Ascending aorta (tissue), 2 donors: Measurements from ENCODE around the gene BOLA2B. TPM values are rescaled to one million over a fixed set of nuclear protein-coding genes. Genes with fewer than 3 reads are reported as not detected.

Source experiments
- DNase-seq, 2 donors: peaks; one replicate each; pipeline ENCODE4 v3.0.0-alpha.2; 2019; ENCODE audit warnings: low spot score in 2 of 2
- H3K27ac ChIP-seq, 2 donors: fragments of 200-600 bp; sonication (generic); one replicate each; pipeline ENCODE4 v1.5.1; 2016 to 2017; ENCODE audit warnings: mild to moderate bottlenecking in 1 of 2
- H3K27me3 ChIP-seq: fragments of 200-600 bp; sonication (generic); one replicate; pipeline ENCODE4 v1.5.1; 2017
- H3K36me3 ChIP-seq, 2 donors: fragments of 200-600 bp; sonication (generic); one replicate each; pipeline ENCODE4 v1.5.1; 2016
- H3K4me1 ChIP-seq, 2 donors: fragments of 200-600 bp; sonication (generic); one replicate each; pipeline ENCODE4 v1.5.1; 2016 to 2017; ENCODE audit warnings: mild to moderate bottlenecking in 1 of 2
- H3K4me3 ChIP-seq, 2 donors: fragments of 200-600 bp; sonication (generic); one replicate each; pipeline ENCODE4 v1.5.1; 2016 to 2017; ENCODE audit warnings: mild to moderate bottlenecking in 1 of 2
- H3K9me3 ChIP-seq, 2 donors: fragments of 200-600 bp; sonication (generic); one replicate each; pipeline ENCODE4 v1.5.1; 2016
- intact Hi-C: fragments of 100-400 bp; cut with DNase I; formaldehyde crosslinking; loops from one replicate; pipeline ENCODE4 v1.15.1; 2023
- total RNA-seq: library from RNA; depleted of rRNA; stranded (reverse); fragments of >200 nt; gene quantifications from one replicate; pipeline ENCODE4 v1.1.0, GENCODE V29; 2016
- TF ChIP-seq, protein P1 (sequence below), 3 experiments: fragments of 200-600 bp in 2 of 3; fragments of 450-650 bp in 1 of 3; sonication (generic) in 2 of 3; IDR thresholded peaks; one replicate each; pipeline ENCODE4 v1.5.1; 2016 to 2019; ENCODE audit warnings: antibody characterized with exemption in 3 of 3, mild to moderate bottlenecking in 1 of 3, moderate library complexity in 1 of 3

Gene BOLA2B
- total RNA-seq, 1 donor from 2014 or later, result 643 TPM

GRCh38 chr16:30147843-30148510, 45.5 kb downstream of the BOLA2B start:
- Histone ChIP-seq H3K4me1 (no peaks in the 10 kb centered on the region), H3K9me3 (peaks cover 0 to 8% of the 10 kb centered on the region in 2 donors), H3K27ac (no peak overlapping the region), H3K4me3 (no peak overlapping the region), H3K27me3 (no peaks in the 10 kb centered on the region), H3K36me3 (no peaks in the 10 kb centered on the region)
- DNase-seq, result no peak
- TF ChIP-seq, protein P1, sequence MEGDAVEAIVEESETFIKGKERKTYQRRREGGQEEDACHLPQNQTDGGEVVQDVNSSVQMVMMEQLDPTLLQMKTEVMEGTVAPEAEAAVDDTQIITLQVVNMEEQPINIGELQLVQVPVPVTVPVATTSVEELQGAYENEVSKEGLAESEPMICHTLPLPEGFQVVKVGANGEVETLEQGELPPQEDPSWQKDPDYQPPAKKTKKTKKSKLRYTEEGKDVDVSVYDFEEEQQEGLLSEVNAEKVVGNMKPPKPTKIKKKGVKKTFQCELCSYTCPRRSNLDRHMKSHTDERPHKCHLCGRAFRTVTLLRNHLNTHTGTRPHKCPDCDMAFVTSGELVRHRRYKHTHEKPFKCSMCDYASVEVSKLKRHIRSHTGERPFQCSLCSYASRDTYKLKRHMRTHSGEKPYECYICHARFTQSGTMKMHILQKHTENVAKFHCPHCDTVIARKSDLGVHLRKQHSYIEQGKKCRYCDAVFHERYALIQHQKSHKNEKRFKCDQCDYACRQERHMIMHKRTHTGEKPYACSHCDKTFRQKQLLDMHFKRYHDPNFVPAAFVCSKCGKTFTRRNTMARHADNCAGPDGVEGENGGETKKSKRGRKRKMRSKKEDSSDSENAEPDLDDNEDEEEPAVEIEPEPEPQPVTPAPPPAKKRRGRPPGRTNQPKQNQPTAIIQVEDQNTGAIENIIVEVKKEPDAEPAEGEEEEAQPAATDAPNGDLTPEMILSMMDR (IDR thresholded peaks at IDR 0.05), result no peak
- intact Hi-C loops, result no loop called here

- TF ChIP-seq, protein P1 (IDR thresholded peaks at IDR 0.05), result no peak
- no peaks in the 10 kb centered on the region for H3K4me1 ChIP-seq
- peaks cover 0 to 8% of the 10 kb centered on the region in 2 donors for H3K9me3 ChIP-seq
- intact Hi-C loops, result no loop called here
- H3K36me3 ChIP-seq, result no peaks in the 10 kb centered on the region
- no peak overlapping the region for H3K4me3 ChIP-seq
- no peaks in the 10 kb centered on the region for H3K27me3 ChIP-seq
- no peak for DNase-seq
- H3K27ac ChIP-seq, result no peak overlapping the region
Measured at GRCh38 chr16:30145657-30146056, 47.8 kb downstream of the BOLA2B start.

GRCh38 chr16:30144917-30145316, 48.5 kb downstream of the BOLA2B start:
- Histone ChIP-seq H3K4me3 (no peak overlapping the region), H3K4me1 (no peaks in the 10 kb centered on the region), H3K36me3 (no peaks in the 10 kb centered on the region), H3K27ac (no peak overlapping the region), H3K9me3 (peaks cover 0 to 8% of the 10 kb centered on the region in 2 donors), H3K27me3 (no peaks in the 10 kb centered on the region)
- intact Hi-C loops, result no loop called here
- DNase-seq, result no peak
- TF ChIP-seq, protein P1 (IDR thresholded peaks at IDR 0.05), result no peak

- no peaks in the 10 kb centered on the region for H3K36me3 ChIP-seq
- no peak overlapping the region for H3K4me3 ChIP-seq
- H3K27ac ChIP-seq, result no peak overlapping the region
- DNase-seq, result no peak
- no peaks in the 10 kb centered on the region for H3K9me3 ChIP-seq
- intact Hi-C loops, result no loop called here
- no peaks in the 10 kb centered on the region for H3K27me3 ChIP-seq
- TF ChIP-seq, protein P1 (IDR thresholded peaks at IDR 0.05), result no peak
- no peaks in the 10 kb centered on the region for H3K4me1 ChIP-seq
Measured at GRCh38 chr16:30144017-30144416, 49.4 kb downstream of the BOLA2B start.

- Histone ChIP-seq H3K36me3 (no peaks in the 10 kb centered on the region), H3K9me3 (no peaks in the 10 kb centered on the region), H3K4me1 (no peaks in the 10 kb centered on the region), H3K27ac (no peak overlapping the region), H3K27me3 (no peaks in the 10 kb centered on the region), H3K4me3 (no peak overlapping the region)
- DNase-seq, result no peak
- TF ChIP-seq, protein P1 (IDR thresholded peaks at IDR 0.05), result no peak
- intact Hi-C loops, result no loop called here
Measured at GRCh38 chr16:30143347-30143702, 50.1 kb downstream of the BOLA2B start.

Other genes with a start within 250 kb of the BOLA2B start
- 49.2 TPM for gene TMEM219, start 231.6 kb downstream of the BOLA2B start, total RNA-seq
- 101 TPM for gene TAOK2, start 219.8 kb downstream of the BOLA2B start, total RNA-seq
- 2.0 TPM for gene HIRIP3, start 198.0 kb downstream of the BOLA2B start, total RNA-seq
- 44.1 TPM for gene INO80E, start 197.4 kb downstream of the BOLA2B start, total RNA-seq
- not detected for gene DOC2A, start 182.6 kb downstream of the BOLA2B start, total RNA-seq
- gene C16orf92, start 170.5 kb downstream of the BOLA2B start, total RNA-seq, result not detected
- gene TLCD3B, start 162.4 kb downstream of the BOLA2B start, total RNA-seq, result not detected
- gene ALDOA, start 127.9 kb downstream of the BOLA2B start, total RNA-seq, result 1,202 TPM
- gene PPP4C, start 117.7 kb downstream of the BOLA2B start, total RNA-seq, result 50.7 TPM
- 0.75 TPM for gene TBX6, start 101.7 kb downstream of the BOLA2B start, total RNA-seq
- gene YPEL3, start 97.5 kb downstream of the BOLA2B start, total RNA-seq, result 98.6 TPM
- 0.53 TPM for gene GDPD3, start 80.1 kb downstream of the BOLA2B start, total RNA-seq
- gene MAPK3, start 70.4 kb downstream of the BOLA2B start, total RNA-seq, result 115 TPM
- 69.4 TPM for gene CORO1A, start 10.1 kb downstream of the BOLA2B start, total RNA-seq
- 44.6 TPM for gene SLX1A, start 209 bp upstream of the BOLA2B start, total RNA-seq
- 14.8 TPM for gene SULT1A3, start 5.6 kb upstream of the BOLA2B start, total RNA-seq
- 1.3 TPM for gene NPIPB13, start 54.8 kb upstream of the BOLA2B start, total RNA-seq
- 15.1 TPM for gene CD2BP2, start 161.6 kb upstream of the BOLA2B start, total RNA-seq
- 20.9 TPM for gene TBC1D10B, start 176.8 kb upstream of the BOLA2B start, total RNA-seq
- gene MYL11, start 181.1 kb upstream of the BOLA2B start, total RNA-seq, result not detected
- gene SEPTIN1, start 188.9 kb upstream of the BOLA2B start, total RNA-seq, result not detected
- gene ZNF48, start 201.8 kb upstream of the BOLA2B start, total RNA-seq, result 25.1 TPM
- 49.6 TPM for gene ZNF771, start 213.9 kb upstream of the BOLA2B start, total RNA-seq
- 7.2 TPM for gene DCTPP1, start 236.4 kb upstream of the BOLA2B start, total RNA-seq